ENCODE measurements around the gene CCDC167. TPM values are rescaled to one million over a fixed set of nuclear protein-coding genes. Genes with fewer than 3 reads are reported as not detected.

Gene CCDC167
- total and polyA plus RNA-seq, 2 donors (not counting 1 experiment from before 2014, with no cell fraction given): 11.1 to 60.1 TPM

GRCh38 chr6:37503309-37503965 is 3.7 kb upstream of the CCDC167 start:
- Mint-ChIP-seq H3K9me3 (ENCODE audit: insufficient read depth) (no peaks in the 10 kb centered on the region), H3K4me1 (peaks cover 55% of the 10 kb centered on the region), H3K4me3 (peak overlapping the region; percentile 76), H3K27ac (peak overlapping the region; percentile 96), H3K27me3 (no peaks in the 10 kb centered on the region)
- Histone ChIP-seq H3K27ac (ENCODE audit: low read length in 2 of 2) (peak overlapping the region; percentile 85 to 95), H2AFZ (ENCODE audit: insufficient read depth, low read depth, low read length, poor library complexity, severe bottlenecking) (peak overlapping the region; percentile 59), H4K20me1 (ENCODE audit: control insufficient read depth, insufficient read depth, low read length, poor library complexity, severe bottlenecking) (no peaks in the 10 kb centered on the region), H3K9me3 (ENCODE audit: control extremely low read depth in 1 of 3, control insufficient read depth in 2 of 3, insufficient read depth in 1 of 3, low read length in 2 of 3) (no peaks in the 10 kb centered on the region), H3K79me2 (ENCODE audit: control insufficient read depth, insufficient read depth, low read length) (peaks cover 17% of the 10 kb centered on the region), H3K4me2 (replicated peaks; ENCODE audit: low read depth, low read length, poor library complexity, severe bottlenecking) (peak overlapping the region; percentile 59), H3K36me3 (replicated peaks in 1 of 2; ENCODE audit: control extremely low read depth in 1 of 2, control insufficient read depth in 1 of 2, extremely low read depth in 1 of 2, insufficient read depth in 2 of 2, low read length in 1 of 2) (no peaks in the 10 kb centered on the region), H3K4me1 (ENCODE audit: control insufficient read depth in 2 of 2, insufficient read depth in 2 of 2, low read length in 2 of 2) (peaks cover 47 to 58% of the 10 kb centered on the region in 2 donors), H3K27me3 (replicated peaks in 1 of 4; ENCODE audit: control extremely low read depth in 1 of 4, control insufficient read depth in 3 of 4, insufficient read depth in 4 of 4, low read length in 3 of 4) (no peaks in the 10 kb centered on the region), H3K4me3 (ENCODE audit: control extremely low read depth in 1 of 5, extremely low read depth in 1 of 5, insufficient read depth in 1 of 5, low read depth in 2 of 5, low read length in 4 of 5) (peak overlapping the region in 1 of 5 experiments; percentile 35), H3K9ac (ENCODE audit: low read length) (peak overlapping the region; percentile 44)
- intact Hi-C loops (cut with micrococcal nuclease): loop anchor here (2.0 to 5.0 kb wide), 3 partner anchors 13 to 59 kb away; no protein-coding TSS in a partner anchor
- DNase-seq: peak; percentile 73
- ATAC-seq (ENCODE audit: low read depth): peak; percentile 7
- TF ChIP-seq EZH2 (IDR thresholded peaks at IDR 0.05; ENCODE audit: borderline replicate concordance, insufficient read depth, low read depth, low read length, poor library complexity, severe bottlenecking) (no peak), CTCF (IDR thresholded peaks at IDR 0.05) (no peak)
- POLR2A ChIA-PET: interaction anchor here (1.2 to 1.5 kb wide), 3 partner anchors 45 to 194 kb away, joined by 3 to 6 read pairs (median 4); partner anchors contain the start of gene MDGA1
- CTCF ChIA-PET: interaction anchor here (0.8 to 3.7 kb wide), 7 partner anchors 12 to 188 kb away, joined by 3 to 17 read pairs (median 3); no protein-coding TSS in a partner anchor
- 47% methylated on average over 4 of the region's 7 CpGs for WGBS (ENCODE audit: insufficient coverage)

Data from B cell (primary cell).